Activated CD8-positive, alpha-beta memory T cell treated with anti-CD3 and anti-CD28 coated beads for 24 hours (primary cell): Measurements from ENCODE around the gene NLRP12.
A peak's percentile ranks its signal among the peaks of the same experiment; 100 is the strongest.
"Not testable (repeated sequence)": the region's sequence is repeated elsewhere in the genome, so short reads cannot be mapped to it uniquely, and the experiment has no call there.

ENCODE experiments used
- DNase-seq: peaks from one replicate; pipeline ENCODE4 v3.0.0-alpha.2; 2020

NLRP12 gene, protein sequence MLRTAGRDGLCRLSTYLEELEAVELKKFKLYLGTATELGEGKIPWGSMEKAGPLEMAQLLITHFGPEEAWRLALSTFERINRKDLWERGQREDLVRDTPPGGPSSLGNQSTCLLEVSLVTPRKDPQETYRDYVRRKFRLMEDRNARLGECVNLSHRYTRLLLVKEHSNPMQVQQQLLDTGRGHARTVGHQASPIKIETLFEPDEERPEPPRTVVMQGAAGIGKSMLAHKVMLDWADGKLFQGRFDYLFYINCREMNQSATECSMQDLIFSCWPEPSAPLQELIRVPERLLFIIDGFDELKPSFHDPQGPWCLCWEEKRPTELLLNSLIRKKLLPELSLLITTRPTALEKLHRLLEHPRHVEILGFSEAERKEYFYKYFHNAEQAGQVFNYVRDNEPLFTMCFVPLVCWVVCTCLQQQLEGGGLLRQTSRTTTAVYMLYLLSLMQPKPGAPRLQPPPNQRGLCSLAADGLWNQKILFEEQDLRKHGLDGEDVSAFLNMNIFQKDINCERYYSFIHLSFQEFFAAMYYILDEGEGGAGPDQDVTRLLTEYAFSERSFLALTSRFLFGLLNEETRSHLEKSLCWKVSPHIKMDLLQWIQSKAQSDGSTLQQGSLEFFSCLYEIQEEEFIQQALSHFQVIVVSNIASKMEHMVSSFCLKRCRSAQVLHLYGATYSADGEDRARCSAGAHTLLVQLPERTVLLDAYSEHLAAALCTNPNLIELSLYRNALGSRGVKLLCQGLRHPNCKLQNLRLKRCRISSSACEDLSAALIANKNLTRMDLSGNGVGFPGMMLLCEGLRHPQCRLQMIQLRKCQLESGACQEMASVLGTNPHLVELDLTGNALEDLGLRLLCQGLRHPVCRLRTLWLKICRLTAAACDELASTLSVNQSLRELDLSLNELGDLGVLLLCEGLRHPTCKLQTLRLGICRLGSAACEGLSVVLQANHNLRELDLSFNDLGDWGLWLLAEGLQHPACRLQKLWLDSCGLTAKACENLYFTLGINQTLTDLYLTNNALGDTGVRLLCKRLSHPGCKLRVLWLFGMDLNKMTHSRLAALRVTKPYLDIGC

DNA sequence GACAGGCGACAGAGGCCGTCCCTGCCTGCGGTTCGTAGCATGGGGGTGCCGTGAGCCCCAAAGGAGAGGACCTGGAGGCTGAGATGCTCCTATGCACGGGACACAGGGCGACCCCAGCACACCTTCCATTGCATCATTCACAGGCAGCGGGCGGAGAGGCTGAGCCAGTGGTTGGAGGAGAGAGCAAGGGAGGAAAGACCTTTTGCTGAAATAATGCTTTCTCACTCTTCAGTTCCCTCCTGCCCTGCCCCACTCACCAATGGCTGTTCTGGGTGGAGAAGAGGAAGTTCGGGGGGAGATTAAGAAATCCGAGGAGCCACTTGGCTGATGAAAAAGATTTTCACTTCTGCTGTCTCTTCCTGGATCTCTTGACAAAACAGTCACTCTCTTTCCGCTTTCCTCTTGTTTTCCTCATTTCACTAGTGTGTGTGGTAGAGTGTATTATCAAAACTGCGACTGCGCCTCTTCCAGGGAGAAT lies at the start of gene NLRP12:
NLRP12 (minus strand) TSS at position 181 of the 478 bp plus-strand sequence; CDS start at position 41, 140 bp downstream.
- DNase-seq: no peak

DNA sequence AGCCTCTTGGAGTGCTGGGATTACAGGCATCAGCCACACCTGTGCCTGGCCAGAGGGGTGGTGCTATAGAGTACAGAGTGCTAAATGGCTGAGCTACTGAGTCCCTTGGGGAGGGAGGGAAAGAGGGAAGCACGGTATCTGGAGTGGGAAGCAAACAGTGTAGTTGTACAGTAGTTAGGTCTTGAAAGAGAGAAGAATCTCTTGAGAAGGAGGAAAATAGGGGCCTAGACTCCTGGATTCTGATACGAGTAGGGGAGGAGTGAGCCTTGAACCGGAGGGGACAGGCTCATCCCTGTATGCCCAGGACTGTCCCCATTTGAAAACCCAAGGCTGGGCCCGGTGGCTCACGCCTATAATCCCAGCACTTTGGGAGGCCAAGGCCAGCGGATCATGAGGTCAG lies 48.6 kb upstream of the NLRP12 start:
- DNase-seq: no peak

DNA sequence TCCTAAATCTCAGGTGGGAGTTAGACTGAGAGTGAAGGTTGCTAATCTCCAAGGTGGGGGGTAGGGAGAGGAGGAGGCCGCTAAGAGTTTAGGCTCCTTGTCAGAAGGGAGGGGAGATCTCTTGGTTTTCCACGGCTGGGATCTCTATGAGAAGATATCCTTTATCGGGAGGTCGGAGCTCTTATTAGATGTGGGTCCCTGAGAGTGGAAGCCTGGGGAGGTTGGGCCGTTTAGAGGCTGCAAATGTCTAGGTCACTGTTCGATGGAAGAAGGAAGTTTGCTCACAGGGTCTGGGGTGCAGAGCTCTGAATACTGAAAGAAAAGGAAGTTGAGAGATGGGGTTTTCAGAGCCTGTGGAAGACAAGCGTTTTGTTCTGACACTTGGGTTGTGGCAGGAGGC lies 47.3 kb upstream of the NLRP12 start:
- no peak for DNase-seq

DNA sequence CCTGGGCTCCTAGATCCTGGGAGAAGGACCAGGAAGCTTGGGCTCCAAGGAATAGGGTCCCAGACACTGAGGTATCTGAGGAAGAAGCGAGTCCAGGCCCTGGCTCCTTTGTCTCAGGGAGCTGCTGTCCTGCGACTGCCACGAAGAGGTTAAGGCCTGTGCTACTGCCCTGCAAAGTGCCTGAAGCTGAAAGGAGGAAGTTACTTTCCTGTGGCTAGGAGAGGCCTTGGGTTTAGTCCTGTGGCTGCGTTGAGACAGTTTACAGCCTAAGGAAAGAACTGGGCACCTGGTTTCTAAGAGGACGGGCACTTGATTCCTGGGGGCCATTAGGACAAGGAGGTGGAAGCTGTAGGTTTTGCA lies 46.4 kb upstream of the NLRP12 start:
- DNase-seq: no peak

DNA sequence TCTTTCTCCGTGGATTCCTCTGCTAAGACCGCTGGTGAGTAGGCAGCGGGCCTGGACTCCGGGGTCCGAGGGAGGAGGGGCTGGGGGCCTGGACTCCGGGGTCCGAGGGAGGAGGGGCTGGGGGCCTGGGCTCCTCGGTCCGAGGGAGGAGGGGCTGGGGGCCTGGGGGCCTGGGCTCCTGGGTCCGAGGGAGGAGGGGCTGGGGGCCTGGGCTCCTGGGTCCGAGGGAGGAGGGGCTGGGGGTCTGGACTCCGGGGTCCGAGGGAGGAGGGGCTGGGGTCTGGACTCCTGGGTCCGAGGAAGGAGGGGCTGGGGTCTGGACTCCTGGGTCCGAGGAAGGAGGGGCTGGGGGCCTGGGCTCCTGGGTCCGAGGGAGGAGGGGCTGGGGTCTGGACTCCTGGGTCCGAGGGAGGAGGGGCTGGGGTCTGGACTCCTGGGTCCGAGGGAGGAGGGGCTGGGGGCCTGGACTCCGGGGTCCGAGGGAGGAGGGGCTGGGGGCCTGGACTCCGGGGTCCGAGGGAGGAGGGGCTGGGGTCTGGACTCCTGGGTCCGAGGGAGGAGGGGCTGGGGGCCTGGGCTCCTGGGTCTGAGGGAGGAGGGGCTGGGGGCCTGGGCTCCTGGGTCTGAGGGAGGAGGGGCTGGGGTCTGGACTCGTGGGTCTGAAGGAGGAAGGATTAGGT lies 45.8 kb upstream of the NLRP12 start:
- DNase-seq: not testable (repeated sequence)

DNA sequence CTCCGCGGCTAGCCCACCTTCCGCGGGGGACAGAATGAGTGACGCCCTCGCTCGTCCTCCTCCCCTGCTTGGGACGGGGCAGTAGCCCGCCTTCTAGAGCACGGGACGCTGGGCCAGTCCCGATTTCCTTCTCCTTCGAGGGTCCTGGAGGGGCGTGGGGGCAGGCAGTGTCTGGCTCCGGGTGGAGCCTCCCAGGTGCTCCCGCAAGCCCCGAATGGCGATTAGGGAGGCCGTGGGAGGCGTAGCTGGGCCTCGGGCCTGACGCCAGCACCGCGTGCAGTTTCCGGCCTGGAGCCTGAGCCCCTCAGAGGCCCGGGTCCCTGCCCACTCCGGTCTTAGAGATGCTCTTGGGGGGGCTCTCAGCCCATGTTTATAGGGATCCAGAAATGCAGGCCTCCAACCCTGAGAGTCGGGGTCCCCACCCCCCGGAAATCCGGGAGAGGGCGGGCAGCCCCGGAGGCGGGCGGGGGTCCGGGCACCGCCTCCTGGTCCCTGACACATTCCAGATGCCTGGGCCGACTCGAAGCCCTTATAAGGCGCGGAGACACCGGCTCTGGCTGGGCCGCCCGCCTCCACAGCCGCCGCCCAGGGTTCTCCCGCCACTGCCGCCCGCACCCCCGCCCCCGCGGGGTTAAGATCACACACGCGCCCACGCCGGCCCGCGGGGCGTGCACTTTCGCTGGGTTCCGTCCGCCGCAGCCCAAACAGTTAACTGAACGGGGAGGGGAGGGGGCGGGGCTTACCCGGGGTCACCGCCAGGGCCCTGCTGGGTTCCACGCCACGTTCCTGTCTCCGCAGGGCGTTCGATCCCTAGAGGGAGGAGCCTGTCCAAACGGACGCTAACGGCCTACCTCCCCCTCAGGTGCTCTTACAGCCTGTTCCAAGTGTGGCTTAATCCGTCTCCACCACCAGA lies 45.0 kb upstream of the NLRP12 start:
- DNase-seq: peak; percentile 90

DNA sequence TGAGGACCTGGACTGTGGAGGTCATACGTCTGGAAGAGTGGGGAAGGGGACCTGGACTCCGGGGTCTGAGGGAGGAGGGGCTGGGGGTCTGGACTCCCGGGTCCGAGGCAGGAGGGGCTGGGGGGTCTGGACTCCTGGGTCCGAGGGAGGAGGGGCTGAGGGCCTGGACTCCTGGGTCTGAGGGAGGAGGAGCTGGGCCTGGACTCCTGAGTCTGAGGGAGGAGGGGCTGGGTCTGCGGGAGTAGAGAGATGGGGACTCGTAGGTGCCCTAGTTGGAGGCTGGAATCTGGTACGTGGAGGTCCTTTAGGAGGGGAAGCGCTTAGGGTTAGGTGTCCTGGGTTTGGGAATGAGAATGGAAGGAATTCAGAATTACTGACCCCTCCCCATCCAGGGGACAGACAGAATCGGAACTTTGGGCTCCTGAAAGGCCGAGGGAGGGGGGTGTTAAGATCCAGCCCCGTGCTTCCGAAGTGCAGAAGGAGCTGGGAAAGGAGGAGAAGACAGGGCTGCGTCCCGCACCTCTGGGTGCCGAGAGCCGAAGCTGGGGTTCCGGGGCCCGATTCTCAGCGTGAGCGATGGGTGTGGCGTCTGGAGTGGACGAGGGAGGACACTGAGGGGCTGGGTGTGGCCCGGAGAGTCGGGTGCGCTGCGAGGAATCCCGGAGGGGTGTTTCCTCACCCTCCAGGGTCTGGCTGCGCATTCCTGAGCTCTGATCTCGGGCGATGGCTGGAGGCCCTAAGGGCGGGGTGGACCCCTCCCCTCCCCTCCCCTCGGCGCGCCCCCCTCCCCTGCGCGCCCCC lies 44.2 kb upstream of the NLRP12 start:
- peak; percentile 71 for DNase-seq

DNA sequence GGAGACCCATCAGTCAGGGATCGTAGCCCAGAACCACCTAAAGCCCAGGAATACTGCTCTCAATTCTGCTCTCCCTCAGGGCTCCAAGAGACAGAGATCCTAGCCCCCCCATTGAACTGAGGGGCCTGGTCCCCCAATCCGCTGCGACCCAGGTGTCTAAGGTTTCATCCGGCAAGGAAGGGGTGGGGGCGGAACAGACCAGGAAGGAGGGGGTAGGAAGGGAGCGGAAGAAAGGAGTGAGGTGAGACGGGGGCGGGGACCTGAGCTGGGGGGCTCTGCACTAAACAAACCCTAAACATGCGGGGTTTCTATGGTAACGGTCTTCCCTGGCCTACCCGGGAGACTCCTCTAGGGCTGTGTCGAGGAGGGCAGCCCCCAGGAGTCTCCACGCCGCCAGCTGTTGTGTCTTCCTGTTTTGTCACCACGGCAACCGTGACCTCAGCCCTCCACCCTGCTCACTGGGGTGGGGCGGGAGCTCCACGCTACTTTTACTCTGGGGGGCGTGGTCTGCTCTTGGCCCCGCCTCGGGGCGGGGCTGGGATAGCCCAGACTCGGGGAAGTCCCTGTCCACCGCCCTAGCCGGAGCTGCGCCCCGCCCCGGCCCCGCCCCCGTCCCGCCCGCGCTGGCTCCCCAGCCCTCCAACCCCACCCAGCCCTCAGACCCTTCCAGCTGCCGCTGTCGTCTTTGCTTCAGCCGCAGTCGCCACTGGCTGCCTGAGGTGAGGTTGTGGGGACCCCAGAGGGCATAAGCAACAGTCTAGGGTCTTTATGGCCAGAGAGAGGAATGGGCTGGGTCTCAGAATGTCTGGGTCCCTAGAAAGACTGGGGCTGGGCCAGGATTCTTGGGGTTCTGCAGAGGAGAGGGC lies 43.3 kb upstream of the NLRP12 start, which contains the start of gene MYADM:
MYADM (plus strand) TSS at position 659 of the 866 bp plus-strand sequence. CDS start 5,647 bp downstream, outside the sequence.
- DNase-seq: peak; percentile 100

DNA sequence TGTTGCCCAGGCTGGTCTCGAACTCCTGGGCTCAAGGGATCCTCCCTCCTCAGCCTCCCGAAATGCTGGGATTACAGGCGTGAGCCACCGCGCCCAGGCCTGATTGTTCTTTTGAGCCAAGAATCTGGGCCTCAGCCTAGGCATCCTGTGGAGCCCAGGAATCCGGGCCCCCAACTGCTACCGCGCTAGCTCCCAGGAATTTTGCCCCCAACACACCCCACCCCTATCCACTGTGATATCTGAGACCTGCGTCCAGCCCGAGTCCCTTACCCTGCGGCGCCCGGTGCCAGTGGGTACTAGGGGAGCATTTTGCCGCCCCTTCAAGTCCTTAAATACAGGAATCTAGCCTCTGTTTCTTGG lies 42.7 kb upstream of the NLRP12 start:
- no peak for DNase-seq

DNA sequence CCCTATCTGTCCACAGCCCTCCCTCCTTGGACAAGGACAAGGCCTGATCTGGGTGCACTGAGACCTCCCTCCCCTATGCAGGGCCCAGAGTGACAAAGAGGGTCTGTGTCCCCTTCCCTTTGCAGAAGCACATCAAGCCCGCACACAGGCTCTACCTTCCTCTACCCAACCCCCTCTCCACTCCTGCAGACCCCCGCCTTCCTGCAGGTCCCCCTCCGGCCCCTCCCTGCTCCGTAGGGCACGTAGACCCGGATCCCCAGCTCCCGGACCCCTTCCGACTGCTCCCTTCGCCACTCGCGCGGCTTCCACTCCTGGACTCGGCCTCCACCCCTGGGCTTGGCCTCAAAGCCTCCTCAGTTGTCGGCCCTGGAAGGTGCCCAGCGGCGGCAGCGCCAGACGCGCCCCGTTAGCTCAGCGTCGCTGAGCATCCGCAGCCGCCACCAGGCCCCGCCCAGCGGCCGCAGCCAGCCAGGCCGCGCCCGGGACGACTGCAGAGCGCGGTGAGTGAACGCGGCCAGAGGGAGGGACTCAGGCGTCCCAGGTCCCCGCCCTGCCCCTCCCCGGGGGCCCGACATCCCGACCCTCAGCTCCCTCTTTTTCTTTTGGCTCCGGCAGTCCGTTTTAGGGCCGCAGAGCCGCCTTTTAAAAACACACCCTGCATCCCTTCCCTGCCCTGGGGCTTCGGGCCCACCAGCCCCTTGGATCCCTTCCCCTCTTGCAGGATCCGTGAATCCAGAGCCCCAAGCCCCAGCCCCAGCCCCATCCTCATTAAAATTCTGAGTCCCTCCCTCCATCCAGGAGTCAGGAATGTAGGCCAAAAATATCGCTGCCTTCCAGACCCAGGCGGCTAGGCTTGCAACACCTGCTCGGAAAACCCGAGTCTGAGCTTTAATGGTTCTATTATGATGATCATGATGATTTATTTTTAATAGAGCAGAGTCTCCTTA lies 42.1 kb upstream of the NLRP12 start:
- DNase-seq: peak; percentile 82

DNA sequence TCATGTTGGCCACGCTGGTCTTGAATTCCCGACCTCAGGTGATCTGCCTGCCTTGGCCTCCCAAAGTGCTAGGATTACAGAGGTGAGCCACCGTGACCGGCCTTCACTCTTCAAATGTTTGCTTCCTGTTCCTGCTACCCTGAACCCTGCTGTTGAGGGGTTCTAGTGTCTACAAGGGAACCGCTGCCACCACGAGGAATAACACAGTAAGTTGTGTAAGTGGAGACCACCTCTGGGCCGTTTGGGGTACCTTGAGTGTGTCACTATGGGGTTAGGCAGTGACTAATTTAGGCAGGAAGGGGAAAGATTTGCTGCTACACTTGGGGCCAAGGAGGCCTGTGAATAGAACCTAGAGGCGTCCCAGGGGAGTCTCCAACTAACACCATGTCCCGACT lies 41.4 kb upstream of the NLRP12 start:
- no peak for DNase-seq

DNA sequence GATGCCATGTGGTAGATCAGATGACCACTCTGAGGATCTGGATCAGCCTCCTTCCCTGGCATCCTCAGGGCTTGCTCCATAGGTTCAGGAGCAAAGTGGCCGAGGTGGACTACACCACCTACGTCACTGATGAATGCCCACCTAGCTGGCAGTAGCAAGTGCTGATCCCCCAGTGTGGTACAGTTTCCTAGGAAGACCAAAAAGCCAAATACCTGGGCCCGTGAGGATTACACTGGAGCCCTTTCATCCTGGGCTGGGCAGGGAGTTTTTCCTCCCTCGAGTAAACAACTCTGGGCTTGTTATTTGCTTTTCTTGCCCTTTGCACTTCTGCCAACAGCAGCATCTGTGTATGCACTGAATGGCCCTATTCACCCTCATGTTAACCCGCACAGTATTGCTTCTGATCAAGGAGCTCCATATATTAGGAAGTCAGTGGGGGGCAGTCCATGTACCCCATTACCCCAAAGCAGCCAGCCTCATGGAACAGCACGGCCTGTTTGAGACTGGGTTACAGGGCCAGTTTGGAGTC lies 40.3 kb upstream of the NLRP12 start:
- DNase-seq: no peak

DNA sequence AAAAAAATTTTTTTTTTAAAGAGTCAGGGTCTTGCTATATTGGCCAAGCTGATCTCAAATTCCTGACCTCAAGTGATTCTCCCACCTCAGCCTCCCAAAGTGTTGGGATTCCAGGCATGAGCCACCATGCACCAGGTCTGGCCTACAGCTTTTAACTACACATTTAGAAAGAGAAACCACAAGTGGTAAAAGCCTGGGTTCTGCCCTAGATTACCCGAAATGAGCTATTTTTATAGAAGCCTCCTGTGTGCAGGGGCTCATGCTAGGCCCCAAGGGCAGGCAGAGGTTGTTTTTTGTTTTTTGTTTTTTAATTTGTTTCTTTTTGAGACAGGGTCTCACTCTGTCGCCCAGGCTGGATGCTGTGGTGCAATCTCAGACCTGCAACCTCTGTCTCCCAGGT lies 29.6 kb upstream of the NLRP12 start:
- DNase-seq: no peak

DNA sequence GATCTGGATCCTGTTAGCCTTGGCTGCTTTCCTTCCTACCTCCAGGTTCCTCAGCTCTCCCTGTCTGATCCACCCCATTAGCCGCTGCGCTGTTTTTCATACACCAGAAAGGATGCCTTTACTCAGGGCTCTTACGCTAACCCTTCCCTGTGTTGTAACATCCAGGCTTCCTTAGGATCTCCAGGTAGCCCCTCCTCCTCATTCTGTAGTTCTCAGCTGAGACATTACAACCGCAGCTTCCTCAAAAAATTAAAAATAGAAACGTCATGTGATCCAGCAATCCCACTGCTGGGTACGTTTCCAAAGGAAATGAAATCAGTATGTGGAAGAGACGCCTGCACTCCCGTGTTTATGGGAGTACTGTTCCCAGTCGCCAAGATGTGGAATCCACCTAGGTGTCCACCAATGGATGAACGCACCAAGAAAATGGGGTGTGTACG lies 25.1 kb upstream of the NLRP12 start:
- DNase-seq: no peak

DNA sequence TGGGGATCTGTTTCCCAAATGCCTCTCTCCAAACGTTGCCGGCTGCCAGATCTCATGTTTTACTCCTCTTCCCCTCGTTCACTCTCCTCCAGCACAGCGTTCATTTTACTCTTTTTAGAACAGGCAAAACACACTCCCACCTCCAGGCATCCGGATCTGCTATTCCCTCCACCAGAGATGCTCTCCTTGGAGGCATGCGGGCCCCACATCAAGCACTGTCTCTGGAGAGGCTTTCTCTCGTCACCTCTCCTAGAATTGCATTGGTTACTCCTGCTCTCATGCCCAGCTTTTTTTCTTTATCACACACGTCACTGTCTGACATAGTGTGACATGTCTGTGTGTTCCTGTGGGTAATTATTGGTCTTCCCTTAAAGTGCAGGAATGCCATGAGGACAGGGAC lies 23.4 kb upstream of the NLRP12 start:
- DNase-seq: no peak

DNA sequence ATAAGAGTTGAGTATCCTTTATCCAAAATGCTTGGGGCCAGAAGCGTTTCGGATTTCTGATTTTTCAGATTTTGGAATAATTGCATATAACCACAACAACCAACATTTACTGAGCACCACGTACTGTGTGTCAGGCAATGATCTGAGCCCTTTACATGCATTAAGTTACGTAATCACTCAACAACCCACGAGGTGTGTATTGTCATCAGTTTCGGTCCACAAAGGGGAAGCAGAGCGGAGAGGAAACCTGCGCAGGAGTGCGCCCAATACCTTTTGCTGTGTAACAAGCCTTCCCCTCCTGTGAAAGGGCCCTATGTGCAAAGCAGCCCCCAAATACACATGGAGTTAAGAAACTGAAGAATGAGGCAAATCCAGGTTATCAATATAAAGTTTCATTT lies 20.7 kb upstream of the NLRP12 start:
- DNase-seq: no peak

DNA sequence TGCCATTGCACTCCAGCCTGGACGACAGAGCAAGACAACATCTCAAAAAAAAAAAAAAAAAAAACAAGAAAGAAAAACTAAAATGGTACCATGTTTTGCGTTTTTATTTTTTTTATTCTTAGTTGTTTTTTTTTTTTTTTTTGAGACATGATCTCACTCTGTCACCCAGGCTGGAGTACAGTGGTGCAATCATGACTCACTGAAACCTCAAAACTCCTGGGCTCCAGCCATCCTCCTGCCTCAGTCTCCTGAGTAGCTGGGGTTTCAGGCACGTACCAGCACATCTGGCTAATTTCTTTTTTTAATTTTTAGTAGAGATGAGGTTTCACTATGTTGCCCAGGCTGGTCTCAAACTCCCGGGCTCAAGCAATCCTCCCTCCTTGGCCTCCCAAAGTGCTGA lies 16.8 kb upstream of the NLRP12 start:
- DNase-seq: not testable (repeated sequence)

DNA sequence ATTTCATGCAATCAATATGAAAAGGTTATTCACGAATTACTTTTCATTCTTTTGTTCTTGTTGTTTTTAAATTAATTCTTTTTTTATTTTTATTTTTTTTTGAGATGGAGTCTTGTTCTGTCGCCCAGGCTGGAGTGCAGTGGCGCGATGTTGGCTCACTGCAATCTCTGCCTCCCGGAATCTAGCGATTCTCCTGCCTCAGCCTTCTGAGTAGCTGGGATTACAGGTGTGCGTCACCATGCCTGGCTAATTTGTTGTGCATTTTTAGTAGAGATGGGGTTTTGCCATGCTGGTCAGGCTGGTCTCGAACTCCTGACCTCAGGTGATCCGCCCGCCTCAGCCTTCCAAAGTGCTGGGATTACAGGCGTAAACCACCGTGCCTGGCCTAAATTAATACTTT lies 16.1 kb upstream of the NLRP12 start:
- DNase-seq: not testable (repeated sequence)
